ENCODE results near the gene SLC11A1.

The SLC11A1 gene

GRCh38 chr2:218367415-218368149 is 14.5 kb upstream of the SLC11A1 start:
- DNase-seq: peak; percentile 23

GRCh38 chr2:218368150-218368528 is 13.9 kb upstream of the SLC11A1 start:
- no peak for DNase-seq

GRCh38 chr2:218368621-218369153 is 13.4 kb upstream of the SLC11A1 start:
- DNase-seq: no peak

GRCh38 chr2:218369330-218369729 is 12.7 kb upstream of the SLC11A1 start:
- DNase-seq: no peak

- DNase-seq: no peak
Measured at GRCh38 chr2:218370410-218371063, 11.5 kb upstream of the SLC11A1 start.

- DNase-seq: no peak
Measured at GRCh38 chr2:218371983-218372350, 10.1 kb upstream of the SLC11A1 start.

GRCh38 chr2:218374795-218375194 is 7.3 kb upstream of the SLC11A1 start:
- DNase-seq: no peak

- no peak for DNase-seq
Measured at GRCh38 chr2:218375212-218375611, 6.9 kb upstream of the SLC11A1 start.

- no peak for DNase-seq
Measured at GRCh38 chr2:218378053-218378452, 4.0 kb upstream of the SLC11A1 start.

- DNase-seq: no peak
Measured at GRCh38 chr2:218382785-218383184, 712 bp downstream of the SLC11A1 start.

- no peak for DNase-seq
Measured at GRCh38 chr2:218383892-218384519, 1.9 kb downstream of the SLC11A1 start.

- no peak for DNase-seq
Measured at GRCh38 chr2:218384975-218385374, 2.9 kb downstream of the SLC11A1 start.

GRCh38 chr2:218386505-218387368 is 4.7 kb downstream of the SLC11A1 start:
- DNase-seq: no peak

GRCh38 chr2:218387369-218388194 is 5.5 kb downstream of the SLC11A1 start:
- no peak for DNase-seq

- no peak for DNase-seq
Measured at GRCh38 chr2:218389333-218390150, 7.5 kb downstream of the SLC11A1 start.

- no peak for DNase-seq
Measured at GRCh38 chr2:218391202-218391601, 9.1 kb downstream of the SLC11A1 start.

- DNase-seq: no peak
Measured at GRCh38 chr2:218392459-218392858, 10.4 kb downstream of the SLC11A1 start.

- DNase-seq: no peak
Measured at GRCh38 chr2:218392891-218393462, 10.9 kb downstream of the SLC11A1 start.

GRCh38 chr2:218393750-218394290 is 11.7 kb downstream of the SLC11A1 start:
- no peak for DNase-seq

Measured in GOT3 (cell line).